Spleen (tissue), 11 donors: ENCODE results near the gene SIRT7. TPM values are rescaled to one million over a fixed set of nuclear protein-coding genes. Genes with fewer than 3 reads are reported as not detected.

ENCODE experiments used
- DNase-seq: peaks from one replicate; pipeline ENCODE4 v3.0.0-alpha.2; 2020
- H3K27ac ChIP-seq, 8 donors: fragments of 200-600 bp; sonication (generic) in 7 of 8; 1 replicate in 4 of 8; 2 replicates in 4 of 8; pipeline versions ENCODE4 v1.5.0 to v1.8.0; 2016 to 2021; ENCODE audit warnings: inconsistent platforms in 4 of 8, mild to moderate bottlenecking in 4 of 8, moderate library complexity in 1 of 8
- H3K27me3 ChIP-seq, 7 donors: fragments of 200-600 bp; sonication (generic) in 6 of 7; replicated peaks in 1 of 7; 1 replicate in 4 of 7; 2 replicates in 3 of 7; pipeline versions ENCODE4 v1.5.0 to v1.8.0; 2016 to 2021; ENCODE audit warnings: inconsistent platforms in 3 of 7, mild to moderate bottlenecking in 1 of 7
- H3K36me3 ChIP-seq, 6 donors: fragments of 200-600 bp; sonication (generic) in 5 of 6; 1 replicate in 4 of 6; 2 replicates in 2 of 6; pipeline versions ENCODE4 v1.5.0 to v1.8.0; 2016 to 2021; ENCODE audit warnings: inconsistent platforms in 2 of 6
- H3K4me1 ChIP-seq, 6 donors: fragments of 200-600 bp; sonication (generic) in 5 of 6; 1 replicate in 3 of 6; 2 replicates in 3 of 6; pipeline versions ENCODE4 v1.5.0 to v1.8.0; 2016 to 2021; ENCODE audit warnings: inconsistent platforms in 3 of 6
- H3K4me3 ChIP-seq, 8 donors: fragments of 200-600 bp; sonication (generic) in 7 of 8; 1 replicate in 4 of 8; 2 replicates in 4 of 8; pipeline versions ENCODE4 v1.5.0 to v1.8.0; 2016 to 2021; ENCODE audit warnings: inconsistent platforms in 4 of 8, mild to moderate bottlenecking in 4 of 8, moderate library complexity in 2 of 8
- H3K9me3 ChIP-seq, 8 donors: fragments of 200-600 bp; sonication (generic) in 7 of 8; 1 replicate in 4 of 8; 2 replicates in 4 of 8; pipeline versions ENCODE4 v1.5.0 to v1.8.0; 2016 to 2021; ENCODE audit warnings: inconsistent platforms in 4 of 8
- POLR2A ChIP-seq, 3 donors: fragments of 450-650 bp; IDR thresholded peaks; one replicate each; pipeline ENCODE4 v1.5.1; 2017; ENCODE audit warnings: antibody characterized with exemption in 3 of 3, mild to moderate bottlenecking in 1 of 3
- POLR2AphosphoS5 ChIP-seq, 3 donors: sonication (generic); formaldehyde crosslinking; IDR thresholded peaks; one replicate each; pipeline ENCODE4 v1.5.1; 2017; ENCODE audit warnings: antibody characterized with exemption in 3 of 3
- WGBS, 5 donors: extraction: QIAGEN DNeasy Blood & Tissue Kit in 3 of 5; methylation state at CpG; one replicate each; pipeline versions ENCODE4 v1.1.5 to v1.1.7; 2013 to 2018; 5-methylcytosine and 5-hydroxymethylcytosine counted together
- intact Hi-C: fragments of 100-400 bp; cut with DNase I; formaldehyde crosslinking; loops from one replicate; pipeline ENCODE4 v1.15.0; 2023; ENCODE audit warnings: low total_unique reads
- polyA plus RNA-seq, 3 donors: library from polyadenylated mRNA; stranded (reverse); fragments of 200-250 nt; gene quantifications; one replicate each; pipeline ENCODE4 v1.2.1, GENCODE V29; 2013
- total RNA-seq, 7 donors: library from RNA; depleted of rRNA in 3 of 7; stranded (reverse); fragments of >200 nt in 3 of 7; fragmentation: NEBNext Ultra II Directional in 4 of 7; extraction: Animal tissue kit (Norgen Biotek cat#: 25700) in 4 of 7; gene quantifications; one replicate each; pipeline versions ENCODE4 v1.1.0 to v1.2.1, GENCODE V29; 2016 to 2021
- TF ChIP-seq, protein P1 (sequence below), 11 experiments: fragments of 200-600 bp in 7 of 11; fragments of 450-650 bp in 4 of 11; sonication (generic) in 4 of 11; IDR thresholded peaks in 8 of 11; conservative IDR thresholded peaks in 3 of 11; 1 replicate in 7 of 11; 2 replicates in 4 of 11; pipeline versions ENCODE4 v1.4.0 to v1.8.0; 2016 to 2021; ENCODE audit warnings: antibody characterized with exemption in 11 of 11, inconsistent platforms in 4 of 11, mild to moderate bottlenecking in 1 of 11
- donor health status: healthy with polysubstance abuse.
- donor health status: DM: no; HTN: no; CAD: no; lungs with moderate emphysema.
- donor health status: DM: no; HTN: no; CAD: no.
- donor health status: Bipolar disorder and iron deficiency.
- donor health status: healthy.
- donor health status: DM: no; HTN: no; CAD: no.
- donor health status: DM: yes; HTN: yes; CAD: no.

SIRT7 gene
- total and polyA plus RNA-seq, 10 donors, result 28.5 to 54.5 (median 39.1) TPM

DNA sequence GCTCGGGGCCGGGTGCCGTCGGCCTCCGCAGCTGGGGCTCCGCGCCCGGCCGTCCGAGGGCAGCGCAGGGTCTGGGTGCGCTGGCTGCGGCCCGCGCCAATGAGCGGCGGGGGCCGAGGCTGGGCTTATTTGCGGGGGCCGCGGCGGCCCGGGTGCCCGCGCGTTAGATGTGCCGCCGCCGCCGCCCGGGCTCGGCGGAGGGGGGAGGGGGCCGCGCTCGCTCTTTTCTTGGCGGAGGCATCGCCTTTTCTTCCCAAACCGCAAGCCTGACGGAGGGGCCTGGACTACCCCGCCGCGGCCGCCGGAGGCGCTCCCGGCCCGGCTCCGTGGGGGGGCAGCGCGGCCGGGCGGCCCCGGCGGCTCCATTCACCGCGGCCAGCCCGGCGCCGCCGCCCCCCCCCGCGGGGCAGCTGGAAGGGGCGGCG lies 43.1 kb upstream of the SIRT7 start, which contains the start of gene NOTUM:
NOTUM (minus strand) TSS at position 101 of the 425 bp plus-strand sequence. CDS start 278 bp downstream, outside the sequence.
- no peaks in the 10 kb centered on the region for H3K36me3 ChIP-seq
- H3K27ac ChIP-seq, result no peak within 1 kb of the TSS
- peaks cover 4 to 90% (median 59%) of the 10 kb centered on the region in 7 donors for H3K27me3 ChIP-seq
- intact Hi-C loops, result no loop called here
- H3K9me3 ChIP-seq, result no peaks in the 10 kb centered on the region
- TF ChIP-seq POLR2AphosphoS5 (IDR thresholded peaks at IDR 0.05), result no peak
- TF ChIP-seq, protein P1, sequence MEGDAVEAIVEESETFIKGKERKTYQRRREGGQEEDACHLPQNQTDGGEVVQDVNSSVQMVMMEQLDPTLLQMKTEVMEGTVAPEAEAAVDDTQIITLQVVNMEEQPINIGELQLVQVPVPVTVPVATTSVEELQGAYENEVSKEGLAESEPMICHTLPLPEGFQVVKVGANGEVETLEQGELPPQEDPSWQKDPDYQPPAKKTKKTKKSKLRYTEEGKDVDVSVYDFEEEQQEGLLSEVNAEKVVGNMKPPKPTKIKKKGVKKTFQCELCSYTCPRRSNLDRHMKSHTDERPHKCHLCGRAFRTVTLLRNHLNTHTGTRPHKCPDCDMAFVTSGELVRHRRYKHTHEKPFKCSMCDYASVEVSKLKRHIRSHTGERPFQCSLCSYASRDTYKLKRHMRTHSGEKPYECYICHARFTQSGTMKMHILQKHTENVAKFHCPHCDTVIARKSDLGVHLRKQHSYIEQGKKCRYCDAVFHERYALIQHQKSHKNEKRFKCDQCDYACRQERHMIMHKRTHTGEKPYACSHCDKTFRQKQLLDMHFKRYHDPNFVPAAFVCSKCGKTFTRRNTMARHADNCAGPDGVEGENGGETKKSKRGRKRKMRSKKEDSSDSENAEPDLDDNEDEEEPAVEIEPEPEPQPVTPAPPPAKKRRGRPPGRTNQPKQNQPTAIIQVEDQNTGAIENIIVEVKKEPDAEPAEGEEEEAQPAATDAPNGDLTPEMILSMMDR (IDR thresholded peaks at IDR 0.05 in 8 of 11, conservative IDR thresholded peaks at IDR 0.05 in 3 of 11), result peak in 2 of 11 experiments; percentile 15 to 22
- H3K4me1 ChIP-seq, result peaks cover 9 to 38% (median 24%) of the 10 kb centered on the region in 6 donors
- 1 to 2% (median 1%) methylated on average over 19 to 65 of the region's 65 CpGs; no CpG with 5 or more reads in 1 of the 5 donors for WGBS, 5 donors
- DNase-seq, result no peak
- peak within 1 kb of the TSS in 7 of 8 donors; percentile 31 to 75 (median 49) for H3K4me3 ChIP-seq

DNA sequence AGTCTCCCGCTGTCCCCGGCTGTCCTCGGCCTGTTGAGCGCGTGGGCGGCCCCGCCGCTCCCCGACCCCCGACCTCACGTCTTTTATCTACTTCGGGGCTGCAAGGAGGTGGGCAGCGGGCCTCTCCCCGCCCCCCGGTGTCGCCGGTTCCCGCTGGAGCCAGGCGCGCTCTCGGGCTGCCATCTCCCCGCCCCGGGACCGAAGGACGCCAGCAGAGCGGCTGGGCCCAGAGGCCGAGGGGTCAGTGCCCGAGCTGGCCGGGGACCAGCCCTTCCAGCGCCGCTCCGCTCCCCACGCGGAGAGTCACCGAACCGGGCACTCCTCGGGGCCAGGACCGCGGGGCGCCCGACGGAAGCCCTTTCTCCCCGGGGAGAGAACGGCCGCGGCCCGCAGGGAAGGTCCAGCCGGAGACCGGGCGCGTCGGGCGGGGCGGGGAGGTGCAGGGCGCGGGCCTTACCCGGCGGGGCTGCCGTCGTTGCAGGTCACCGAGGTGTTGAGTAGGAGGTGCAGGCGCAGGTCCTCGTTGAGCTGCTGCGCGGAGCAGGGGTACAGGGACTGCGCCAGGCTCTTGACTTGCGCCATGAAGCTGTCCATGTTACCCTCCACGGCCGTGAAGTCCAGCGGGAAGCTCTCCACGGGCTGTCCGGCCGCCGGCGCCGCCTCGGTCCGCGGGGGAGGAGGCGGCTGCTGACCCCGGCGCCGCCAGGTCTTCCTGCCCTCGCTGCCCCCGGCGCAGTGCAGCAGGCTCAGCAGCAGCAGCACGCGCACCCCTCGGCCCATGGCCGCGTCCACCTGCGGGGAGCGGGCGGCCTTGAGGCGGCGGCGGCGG lies 42.4 kb upstream of the SIRT7 start:
- TF ChIP-seq, protein P1 (IDR thresholded peaks at IDR 0.05 in 8 of 11, conservative IDR thresholded peaks at IDR 0.05 in 3 of 11), result no peak
- TF ChIP-seq POLR2A (IDR thresholded peaks at IDR 0.05), result no peak
- TF ChIP-seq POLR2AphosphoS5 (IDR thresholded peaks at IDR 0.05), result no peak
- 3 to 7% (median 4%) methylated on average over 27 to 98 of the region's 98 CpGs for WGBS, 5 donors
- no peaks in the 10 kb centered on the region for H3K9me3 ChIP-seq
- H3K36me3 ChIP-seq, result no peaks in the 10 kb centered on the region
- H3K4me3 ChIP-seq, result peak overlapping the region in 7 of 8 donors; percentile 31 to 75 (median 49)
- peaks cover 4 to 85% (median 59%) of the 10 kb centered on the region in 7 donors for H3K27me3 ChIP-seq
- H3K4me1 ChIP-seq, result peaks cover 9 to 34% (median 24%) of the 10 kb centered on the region in 6 donors
- intact Hi-C loops, result no loop called here
- no peak overlapping the region for H3K27ac ChIP-seq
- no peak for DNase-seq

DNA sequence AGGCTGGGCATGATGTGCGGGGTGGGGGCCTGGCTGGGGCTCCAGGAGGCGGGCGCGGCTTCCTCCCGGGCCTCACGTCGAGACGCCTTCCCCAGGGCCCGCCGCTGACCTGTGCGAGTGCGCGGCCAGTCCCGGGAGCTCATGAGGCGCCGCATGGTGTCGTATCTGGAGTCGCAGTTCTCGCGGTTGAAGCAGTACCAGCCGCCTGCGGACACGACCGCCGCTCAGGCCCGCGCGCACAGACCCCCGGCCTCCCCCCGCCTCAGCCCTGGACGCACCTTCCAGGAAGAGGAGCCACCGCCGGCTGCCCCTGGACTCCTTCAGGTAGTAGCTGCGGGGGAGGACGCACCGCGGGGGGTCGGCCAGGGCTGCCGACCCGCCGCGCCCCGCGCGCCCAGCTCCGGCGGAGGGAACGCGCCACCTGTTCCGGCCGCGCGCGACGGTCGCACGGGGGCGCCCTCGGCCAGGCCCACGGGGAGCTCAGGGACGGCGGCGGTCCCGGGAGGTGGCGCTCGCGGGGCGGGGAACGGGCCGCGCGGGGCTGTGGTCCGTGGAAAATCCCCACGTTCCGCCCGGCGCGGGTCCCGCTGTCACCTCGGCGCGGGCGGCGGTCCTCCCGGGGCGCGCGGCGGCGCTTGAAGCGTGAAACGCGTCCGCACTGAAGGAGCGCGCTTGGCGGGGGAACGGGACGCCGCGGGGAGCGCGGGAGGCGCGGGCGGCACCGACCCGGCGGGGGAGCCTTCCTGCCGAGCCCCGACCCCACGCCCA lies 41.6 kb upstream of the SIRT7 start:
- Histone ChIP-seq H3K4me3 (peak overlapping the region; percentile 20 to 75 (median 48)), H3K36me3 (no peaks in the 10 kb centered on the region), H3K27ac (no peak overlapping the region), H3K4me1 (peaks cover 9 to 34% (median 24%) of the 10 kb centered on the region in 6 donors), H3K9me3 (no peaks in the 10 kb centered on the region), H3K27me3 (peaks cover 4 to 93% (median 59%) of the 10 kb centered on the region in 7 donors)
- TF ChIP-seq POLR2A (IDR thresholded peaks at IDR 0.05), result no peak
- TF ChIP-seq POLR2AphosphoS5 (IDR thresholded peaks at IDR 0.05), result peak; percentile 29 to 58 (median 47)
- TF ChIP-seq, protein P1 (IDR thresholded peaks at IDR 0.05 in 8 of 11, conservative IDR thresholded peaks at IDR 0.05 in 3 of 11), result peak in 6 of 11 experiments; percentile 74 to 97 (median 86)
- intact Hi-C loops, result loop anchor here (5.0 kb wide), 1 partner anchor 63 kb away; the partner anchor contains the start of genes CENPX and LRRC45
- 1 to 2% (median 1%) methylated on average over 35 to 112 of the region's 112 CpGs for whole genome bisulfite sequencing, 5 donors
- peak; percentile 95 for DNase-seq
